ENCODE results near the gene GFER. TPM values are rescaled to one million over a fixed set of nuclear protein-coding genes. Genes with fewer than 3 reads are reported as not detected.

Gene GFER
- total and polyA plus RNA-seq, 9 of the 15 experiments (the other 6 are each of a cell fraction or from before 2014, with no cell fraction given) = 4.3 to 53.7 (median 19.8) TPM

DNA sequence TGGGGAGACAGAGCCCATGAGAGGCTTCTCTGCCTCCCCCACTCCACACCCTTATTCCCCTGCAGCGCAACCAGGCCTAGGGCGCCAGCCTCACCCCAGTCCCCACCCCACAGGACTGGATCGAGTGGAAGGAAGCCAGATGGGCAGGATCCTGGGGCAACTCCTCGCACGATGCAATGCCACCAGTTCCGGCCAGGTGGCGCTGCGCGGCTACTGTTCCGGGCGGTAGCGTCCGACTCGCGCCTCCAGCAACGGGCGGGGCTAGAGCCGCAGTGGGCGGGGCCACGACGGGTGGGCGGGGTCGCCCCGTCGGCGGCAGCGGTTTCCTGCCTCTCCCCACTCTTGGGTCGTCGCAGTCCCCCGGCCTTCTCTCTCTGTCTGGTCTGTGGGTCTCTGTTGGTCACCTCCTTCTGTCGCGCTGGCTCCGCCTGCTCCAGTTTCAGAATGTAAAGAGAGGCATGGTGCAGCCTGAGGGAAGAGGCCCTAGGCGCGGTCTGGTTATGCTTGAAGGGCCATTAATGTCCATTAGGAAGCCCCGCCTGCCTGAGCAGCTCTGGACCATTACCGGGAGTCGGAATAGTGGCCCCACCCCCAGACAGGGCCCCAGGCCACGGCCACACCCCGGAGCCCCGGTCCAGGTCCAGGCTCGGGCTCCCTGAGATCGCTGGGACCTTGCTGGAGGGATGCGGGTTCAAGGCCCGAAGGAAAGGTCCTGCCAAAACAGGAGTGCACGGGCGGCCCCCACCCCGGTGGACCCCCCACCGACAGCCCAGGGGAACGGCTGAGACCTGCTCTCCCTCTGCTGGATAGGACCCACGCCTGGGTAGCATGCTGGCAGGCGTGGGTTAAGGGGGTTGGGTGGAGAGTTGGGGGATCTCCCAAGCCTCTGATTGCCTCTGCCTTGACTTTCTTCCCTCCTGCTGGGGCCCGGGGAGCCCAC, 39.4 kb downstream of the GFER start (continued):
- TF ChIP-seq THAP7 (CRISPR knock-in tag; IDR thresholded peaks at IDR 0.05) (no peak), MBD2 (IDR thresholded peaks at IDR 0.05; ENCODE audit: borderline replicate concordance, low read depth) (peak; percentile 3; the same call in 1 of the 2 replicates), JUND (IDR thresholded peaks at IDR 0.05; ENCODE audit: borderline replicate concordance, low read depth, low read length) (peak; percentile 33; the same call in 1 of the 2 replicates), JUND (tag; IDR thresholded peaks at IDR 0.05; ENCODE audit: borderline replicate concordance, low read depth, low read length) (no peak; the same call in 2 of the 3 replicates), ZNF740 (CRISPR knock-in tag; IDR thresholded peaks at IDR 0.05) (peak; percentile 92), ZNF740 (tag; IDR thresholded peaks at IDR 0.05) (no peak; a peak in 1 of 4 replicates), JUN (IDR thresholded peaks at IDR 0.05; ENCODE audit: borderline replicate concordance, low read depth, low read length) (0 out of 2 replicates have a peak, but pooled peaks have one; percentile 12), JUN (CRISPR knock-in tag; IDR thresholded peaks at IDR 0.05; ENCODE audit: borderline replicate concordance) (no peak), ZFP36 (IDR thresholded peaks at IDR 0.05; ENCODE audit: low read depth, low read length, partially characterized antibody) (peak; percentile 14), TAF1 (IDR thresholded peaks at IDR 0.05; ENCODE audit: control insufficient read depth, extremely low read depth, insufficient read depth, low read length, severe bottlenecking) (peak; percentile 12), PATZ1 (CRISPR knock-in tag; IDR thresholded peaks at IDR 0.05; ENCODE audit: borderline replicate concordance) (no peak), ZNF639 (CRISPR knock-in tag; conservative IDR thresholded peaks at IDR 0.05 in 1 of 2, IDR thresholded peaks at IDR 0.05 in 1 of 2) (peak in 1 of 2 experiments; percentile 27; a peak in 1 of 4 replicates), ZNF174 (CRISPR knock-in tag; IDR thresholded peaks at IDR 0.05) (no peak), SMAD1 (IDR thresholded peaks at IDR 0.05; ENCODE audit: low read depth, low read length, partially characterized antibody) (no peak), PHF8 (IDR thresholded peaks at IDR 0.05; ENCODE audit: borderline replicate concordance, low read length) (peak; percentile 61; the same call in 1 of the 2 replicates), NFYB (IDR thresholded peaks at IDR 0.05; ENCODE audit: extremely low read depth, insufficient read length) (no peak), YY1 (IDR thresholded peaks at IDR 0.05; ENCODE audit: borderline replicate concordance in 1 of 3, control insufficient read depth in 1 of 3, extremely low read depth in 1 of 3, insufficient read depth in 3 of 3, insufficient read length in 1 of 3, insufficient replicate concordance in 2 of 3, low read depth in 1 of 3, low read length in 2 of 3) (peak in 1 of 3 experiments; percentile 8)
- TF ChIP-seq, protein P1, sequence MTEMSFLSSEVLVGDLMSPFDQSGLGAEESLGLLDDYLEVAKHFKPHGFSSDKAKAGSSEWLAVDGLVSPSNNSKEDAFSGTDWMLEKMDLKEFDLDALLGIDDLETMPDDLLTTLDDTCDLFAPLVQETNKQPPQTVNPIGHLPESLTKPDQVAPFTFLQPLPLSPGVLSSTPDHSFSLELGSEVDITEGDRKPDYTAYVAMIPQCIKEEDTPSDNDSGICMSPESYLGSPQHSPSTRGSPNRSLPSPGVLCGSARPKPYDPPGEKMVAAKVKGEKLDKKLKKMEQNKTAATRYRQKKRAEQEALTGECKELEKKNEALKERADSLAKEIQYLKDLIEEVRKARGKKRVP (CRISPR knock-in tag; IDR thresholded peaks at IDR 0.05) = no peak
